G401.6 (cell line): ENCODE data around the gene UBL4A.

Experiments used
- FAIRE-seq: peaks from 2 replicates; lab custom pipeline; 2012; peaks lifted over from hg19 to GRCh38; lab: Jason Lieb, UNC

The UBL4A gene

GRCh38 chrX:154481911-154482601 lies 4.4 kb downstream of the UBL4A start:
- FAIRE-seq, result no peak

DNA sequence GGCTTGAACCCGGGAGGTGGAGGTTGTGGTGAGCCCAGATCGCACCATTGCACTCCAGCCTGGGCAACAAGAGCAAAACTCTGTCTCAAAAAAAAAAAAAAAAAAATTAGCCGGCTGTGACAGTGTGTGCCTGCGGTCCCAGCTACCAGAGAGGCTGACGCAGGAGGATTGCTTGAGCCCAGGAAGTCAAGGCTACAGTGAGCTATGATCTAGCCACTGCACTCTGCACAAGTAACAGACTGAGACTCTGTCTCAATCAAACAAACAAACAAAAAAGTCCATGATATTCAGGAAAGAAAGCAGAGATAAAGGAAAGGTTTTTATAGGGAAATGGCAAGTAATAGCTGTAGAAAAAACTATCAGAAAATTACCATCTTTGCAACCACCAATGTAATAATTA lies 5.2 kb downstream of the UBL4A start:
- no peak for FAIRE-seq

- peak; percentile 80 for FAIRE-seq
Observed at GRCh38 chrX:154478728-154479622, 7.4 kb downstream of the UBL4A start, which contains the start of gene LAGE3. Gene LAGE3, minus strand, starts transcription at chrX:154479281. Its CDS starts 366 bp downstream, at chrX:154478915.

DNA sequence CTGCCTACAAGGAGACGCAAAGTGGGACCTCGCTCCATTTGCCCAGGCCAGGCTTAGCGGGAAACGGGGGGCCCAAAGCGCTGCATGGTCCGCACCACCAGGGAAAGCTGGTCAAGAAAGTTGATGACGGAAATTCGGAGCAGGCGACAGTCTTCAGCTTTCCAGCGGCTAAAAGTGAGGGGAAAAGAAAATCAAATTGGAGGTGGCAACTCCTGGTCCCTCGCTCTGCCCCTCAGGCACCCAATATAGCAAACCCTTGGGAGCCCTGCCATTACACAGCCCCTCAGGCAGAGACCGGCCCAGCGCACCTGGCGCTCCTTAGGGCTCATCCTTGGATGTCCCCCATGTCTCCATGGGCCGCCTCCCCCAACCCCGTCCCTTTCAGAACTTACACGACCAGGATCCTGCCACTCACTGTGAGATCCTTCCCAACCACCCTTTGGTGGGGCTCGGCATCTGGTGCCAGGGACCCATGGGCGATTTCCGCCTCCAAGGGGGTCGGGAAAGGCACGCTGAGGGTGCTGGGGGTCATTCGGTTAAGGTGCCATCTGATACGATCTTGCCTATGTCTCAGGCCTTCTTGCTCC lies 8.4 kb downstream of the UBL4A start:
- no peak for FAIRE-seq

GRCh38 chrX:154476821-154477220 lies 9.6 kb downstream of the UBL4A start:
- no peak for FAIRE-seq

DNA sequence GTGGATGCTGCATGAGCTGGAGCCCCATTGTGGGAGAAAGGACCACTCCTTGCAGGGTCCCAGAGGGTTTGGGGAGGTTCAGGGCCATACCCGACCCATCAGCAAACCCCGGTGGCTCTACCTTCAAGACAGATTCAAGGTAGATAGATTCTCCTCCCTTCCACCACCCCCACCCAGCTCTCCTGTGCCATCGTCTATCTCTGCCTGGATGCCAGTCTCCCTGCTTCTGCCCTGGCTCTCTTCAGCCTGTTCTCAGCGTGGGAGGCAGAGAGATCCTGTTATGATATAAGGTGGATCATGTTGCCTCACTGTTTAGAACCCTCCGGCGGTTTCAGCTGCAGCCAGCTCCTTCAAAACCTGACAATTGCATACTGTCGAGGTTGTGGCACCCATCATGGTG lies 12.7 kb downstream of the UBL4A start:
- no peak for FAIRE-seq

DNA sequence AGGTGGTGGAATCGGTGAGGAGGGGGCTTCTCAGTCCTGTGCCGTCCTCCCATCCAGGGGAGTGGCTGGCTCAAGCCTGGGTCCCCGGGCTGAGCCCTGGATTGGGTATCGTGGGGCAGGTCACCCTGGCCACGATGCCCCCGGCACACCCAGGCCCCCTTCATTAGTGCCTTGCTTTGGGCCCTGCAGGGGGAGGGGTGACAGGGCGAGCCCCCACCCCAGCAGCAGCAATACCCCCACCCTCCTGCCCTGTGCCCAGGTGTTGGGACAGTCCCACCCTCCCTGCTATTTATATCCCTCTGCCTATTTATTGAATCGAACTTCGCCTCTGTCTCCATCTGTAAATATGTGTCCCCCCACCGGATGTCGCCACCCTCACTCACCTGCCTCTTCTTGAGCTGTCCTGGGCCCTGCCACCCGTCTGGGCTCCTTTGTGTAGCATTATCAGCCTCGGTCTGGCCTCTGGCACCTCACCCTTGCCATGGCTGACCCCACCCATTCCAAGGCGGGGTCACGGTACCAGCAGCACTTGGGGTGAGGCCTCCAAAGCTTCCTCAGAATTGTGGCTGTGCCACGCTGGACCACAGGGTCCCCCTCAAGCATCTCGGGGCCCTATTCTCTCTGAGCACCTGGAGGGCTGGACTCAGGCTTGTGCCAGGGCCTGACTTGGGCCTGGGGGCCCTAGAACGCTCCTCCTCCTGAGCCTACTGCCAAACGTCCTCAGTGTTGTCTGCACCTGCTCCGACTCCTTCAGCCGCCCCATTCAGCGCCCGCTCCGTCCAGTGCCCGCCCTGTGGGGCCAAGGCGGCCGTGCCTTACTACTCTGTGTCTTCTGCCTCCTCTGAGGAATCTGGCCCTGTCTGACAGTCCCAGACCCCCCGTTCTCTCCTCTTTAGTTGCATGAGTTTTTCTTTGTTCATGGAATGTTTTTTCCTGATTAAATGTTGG lies 13.5 kb downstream of the UBL4A start:
- no peak for FAIRE-seq

DNA sequence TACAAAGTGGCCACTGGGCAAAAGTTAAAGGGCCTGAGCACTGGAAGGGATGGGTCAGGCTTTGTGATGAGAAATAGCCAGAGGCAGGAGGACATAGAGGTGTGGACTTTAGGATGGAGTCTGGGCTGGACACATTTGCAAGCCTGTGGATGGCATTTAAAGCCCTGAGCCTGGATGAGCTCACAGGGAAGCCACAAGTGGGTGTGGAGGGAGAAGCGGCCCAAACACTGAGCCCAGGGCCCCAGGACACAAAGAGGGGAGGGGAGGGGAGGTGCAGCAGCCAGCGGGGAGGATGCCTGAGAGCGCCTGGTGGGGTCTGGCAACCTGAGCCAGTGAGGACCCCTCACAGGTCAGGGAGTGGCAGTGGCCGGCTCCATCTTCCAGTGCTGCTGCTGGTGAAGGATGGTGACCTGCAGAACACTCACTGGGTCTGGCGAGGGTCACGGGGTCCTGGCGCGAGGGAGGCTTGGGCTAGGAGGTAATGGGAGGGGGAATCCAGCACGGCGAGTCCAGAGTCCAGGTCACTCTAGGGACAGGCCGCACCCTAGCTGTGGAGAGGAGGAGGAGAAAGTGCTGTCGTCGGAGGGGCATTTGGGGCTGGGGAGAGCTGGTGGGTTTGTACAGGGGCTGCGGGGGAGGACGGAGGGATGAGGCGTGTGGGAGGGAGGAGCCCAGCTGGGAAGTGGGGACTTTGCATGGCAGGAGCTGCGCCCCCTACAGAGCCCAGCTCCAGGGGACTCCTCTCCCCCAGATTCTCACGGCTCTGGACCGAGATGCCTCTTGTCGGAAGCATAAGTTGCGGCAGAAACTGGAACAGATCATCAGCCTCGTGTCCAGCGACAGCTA lies 14.4 kb downstream of the UBL4A start:
- no peak for FAIRE-seq

- FAIRE-seq, result no peak
Observed at GRCh38 chrX:154470914-154471568, 15.4 kb downstream of the UBL4A start.

DNA sequence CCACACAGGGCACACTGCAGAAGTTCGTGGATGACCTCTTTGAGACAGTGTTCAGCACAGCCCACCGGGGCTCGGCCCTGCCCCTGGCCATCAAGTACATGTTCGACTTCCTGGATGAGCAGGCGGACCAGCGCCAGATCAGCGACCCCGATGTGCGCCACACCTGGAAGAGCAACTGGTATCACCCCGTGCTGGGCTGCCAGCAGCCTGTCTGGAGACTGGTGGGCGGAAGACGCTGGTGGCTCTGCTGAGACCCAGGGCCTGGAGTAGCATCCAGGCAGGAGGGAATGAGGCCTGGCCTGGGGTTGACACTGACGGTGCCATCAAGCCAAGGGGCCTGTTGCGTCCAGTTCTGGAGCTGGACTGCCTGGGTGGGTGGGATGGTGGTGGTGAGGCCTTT lies 16.0 kb downstream of the UBL4A start:
- no peak for FAIRE-seq

GRCh38 chrX:154469880-154470279 lies 16.5 kb downstream of the UBL4A start:
- FAIRE-seq, result no peak

- no peak for FAIRE-seq
Observed at GRCh38 chrX:154469114-154469513, 17.3 kb downstream of the UBL4A start.

GRCh38 chrX:154468217-154468616 lies 18.2 kb downstream of the UBL4A start:
- no peak for FAIRE-seq

GRCh38 chrX:154467556-154467955 lies 18.9 kb downstream of the UBL4A start:
- FAIRE-seq, result no peak

DNA sequence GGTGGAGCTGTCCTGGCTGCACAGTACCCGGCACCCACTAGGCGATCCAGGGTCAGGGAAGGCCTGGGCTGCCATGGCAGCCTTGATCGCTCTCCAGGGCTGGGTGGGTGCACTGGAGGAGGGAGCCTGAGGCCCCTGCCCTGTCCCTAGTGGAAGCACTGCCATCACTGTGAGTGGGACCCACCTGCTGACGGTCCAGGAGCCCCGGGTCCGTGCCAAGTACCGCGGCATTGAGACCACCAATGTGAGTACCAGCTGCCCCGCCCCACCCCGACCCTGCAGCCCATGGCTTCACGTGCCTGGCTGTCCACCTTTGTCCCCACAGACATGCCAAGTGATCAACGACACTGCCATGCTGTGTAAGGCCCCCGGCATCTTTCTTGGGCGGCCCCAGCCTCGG lies 19.5 kb downstream of the UBL4A start:
- no peak for FAIRE-seq

GRCh38 chrX:154466036-154466435 lies 20.4 kb downstream of the UBL4A start:
- FAIRE-seq, result no peak

DNA sequence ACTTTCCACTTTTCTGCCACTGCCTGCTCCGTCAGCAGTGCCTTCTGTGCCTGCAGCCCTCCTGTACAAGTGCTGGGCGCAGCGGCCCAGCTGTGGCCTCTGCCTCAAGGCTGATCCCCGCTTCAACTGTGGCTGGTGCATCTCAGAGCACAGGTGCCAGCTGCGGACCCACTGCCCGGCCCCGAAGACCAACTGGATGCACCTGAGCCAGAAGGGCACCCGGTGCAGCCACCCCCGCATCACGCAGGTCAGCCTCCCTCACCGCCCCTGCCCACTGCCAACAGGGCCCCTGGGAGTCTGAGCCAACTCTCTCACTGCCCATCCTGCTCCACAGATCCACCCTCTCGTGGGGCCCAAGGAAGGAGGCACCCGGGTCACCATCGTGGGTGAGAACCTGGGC lies 20.8 kb downstream of the UBL4A start:
- FAIRE-seq, result no peak

GRCh38 chrX:154464806-154465365 lies 21.5 kb downstream of the UBL4A start:
- FAIRE-seq, result no peak

GRCh38 chrX:154463611-154464220 lies 22.7 kb downstream of the UBL4A start:
- FAIRE-seq, result no peak

DNA sequence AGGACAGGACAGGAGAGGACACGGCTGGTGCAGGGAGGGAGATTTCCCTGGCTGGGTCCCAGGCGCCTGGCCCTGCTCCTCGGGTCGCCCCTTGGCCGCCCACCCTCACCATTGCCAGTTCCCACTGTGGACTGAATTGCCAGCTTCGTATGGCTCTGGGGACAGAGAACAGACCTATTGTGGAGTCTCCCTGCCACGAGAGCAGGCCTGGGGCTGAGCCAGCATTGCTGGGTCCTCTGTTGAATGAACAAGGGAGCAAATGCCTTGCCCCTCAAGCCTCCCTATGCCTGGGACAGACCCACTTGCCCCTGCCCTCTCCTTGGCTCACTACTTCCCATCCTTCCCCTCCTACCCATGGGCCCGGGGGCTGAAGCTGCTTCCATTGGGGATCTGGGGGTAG lies 24.0 kb downstream of the UBL4A start:
- no peak for FAIRE-seq
